GM20431 (cell line): ENCODE data around the gene LY9.

Experiments used
- in situ Hi-C: fragments of 300-500 bp; cut with MseI, MboI; formaldehyde crosslinking; loops from one replicate; pipeline ENCODE4 v1.15.0; 2020; ENCODE audit warnings: low sequenced_read_pairs; ENCODE audit not compliant: unreplicated experiment

The LY9 gene

DNA sequence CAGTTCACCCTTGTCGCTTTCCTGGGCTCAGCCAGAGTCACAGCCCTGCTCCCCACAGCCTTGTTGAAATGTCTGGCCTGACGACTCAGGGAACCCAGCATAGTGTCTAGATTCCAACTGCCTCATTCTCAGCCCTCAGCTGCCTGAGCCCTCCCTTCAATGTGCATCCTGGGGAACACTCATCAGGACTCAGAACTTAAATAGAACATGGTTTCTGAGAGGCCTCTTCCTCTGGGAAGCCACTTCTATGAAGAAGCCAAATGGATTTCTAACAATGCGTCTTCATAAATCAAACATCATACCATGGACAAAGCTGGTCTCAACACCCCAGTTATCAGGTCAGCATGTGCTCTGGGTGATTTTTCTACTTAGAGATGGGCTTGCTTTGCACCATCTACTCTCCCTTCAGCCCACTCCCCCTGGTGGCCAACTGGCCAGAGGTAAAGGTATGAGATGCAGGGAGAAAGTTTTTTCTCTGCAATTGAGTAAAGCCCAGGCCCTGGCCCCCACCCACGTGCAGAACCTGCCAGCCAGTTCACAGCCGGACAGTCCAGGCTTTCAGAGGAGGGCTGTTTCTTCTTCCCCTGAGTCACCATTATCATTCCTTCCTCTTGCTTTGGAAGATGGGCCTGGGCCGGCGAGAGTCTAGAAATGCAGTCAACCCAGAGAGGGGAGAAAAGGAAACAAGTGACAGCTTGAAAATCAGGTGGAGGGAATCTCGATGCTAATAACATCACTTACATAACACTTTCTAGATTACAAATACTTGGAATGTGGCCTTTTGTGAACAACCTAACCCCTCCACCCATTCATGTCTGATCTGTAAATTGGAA lies 34.6 kb downstream of the LY9 start:
- in situ Hi-C loops: loop anchor here (10.0 kb wide), 1 partner anchor 124 kb away; the partner anchor contains the start of gene ITLN2

DNA sequence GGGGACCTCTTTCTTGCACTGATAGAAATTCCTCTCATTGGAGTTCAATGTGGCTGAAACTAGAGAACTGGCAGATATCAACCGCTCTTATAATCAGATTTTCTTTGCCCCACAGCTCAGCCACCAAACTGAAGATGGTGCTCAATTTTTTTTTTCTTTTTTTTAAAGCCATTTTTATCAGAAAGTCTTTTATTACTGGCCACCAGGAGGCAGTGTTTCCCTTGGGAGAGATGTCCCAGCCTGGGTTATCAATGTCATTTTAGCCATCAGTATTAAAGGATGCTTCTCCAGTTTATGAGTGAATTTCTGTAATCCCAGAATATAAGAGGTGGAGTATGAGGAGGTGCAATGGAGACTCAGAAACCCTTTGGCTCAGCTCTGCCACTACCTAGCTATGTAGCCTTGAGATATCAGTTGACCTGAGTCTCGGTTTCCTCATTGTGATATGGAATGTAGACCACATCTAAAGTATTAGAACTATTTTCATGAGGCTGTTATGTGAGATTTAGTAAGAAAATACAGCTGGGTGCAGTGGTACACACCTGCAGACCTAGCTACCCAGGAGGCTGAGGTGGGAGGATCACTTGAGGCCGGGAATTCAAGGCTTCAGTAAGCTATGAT lies 39.1 kb downstream of the LY9 start:
- in situ Hi-C loops: loop anchor here (10.0 kb wide), 1 partner anchor 120 kb away; the partner anchor contains the start of gene ITLN2

DNA sequence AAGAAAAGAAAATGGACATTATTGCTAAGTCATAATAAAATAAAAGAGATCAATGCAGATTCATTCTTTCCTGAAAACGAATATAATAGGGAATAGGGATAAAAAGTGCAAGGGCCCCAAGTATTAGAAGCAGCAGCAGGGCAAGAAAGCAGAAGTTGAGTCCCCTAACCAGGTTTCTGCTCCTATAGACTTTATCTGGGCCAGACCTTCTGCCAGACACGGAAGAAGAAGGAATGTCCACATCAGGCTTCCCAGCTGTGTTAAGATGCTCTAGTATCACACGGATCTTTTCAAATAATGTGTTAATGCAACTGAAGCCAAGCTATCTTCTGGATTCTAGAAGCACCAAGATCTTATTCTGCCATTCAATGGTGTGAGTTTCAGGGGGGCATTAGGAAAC lies 39.8 kb downstream of the LY9 start:
- in situ Hi-C loops: loop anchor here (10.0 kb wide), 1 partner anchor 119 kb away; the partner anchor contains the start of gene ITLN2

DNA sequence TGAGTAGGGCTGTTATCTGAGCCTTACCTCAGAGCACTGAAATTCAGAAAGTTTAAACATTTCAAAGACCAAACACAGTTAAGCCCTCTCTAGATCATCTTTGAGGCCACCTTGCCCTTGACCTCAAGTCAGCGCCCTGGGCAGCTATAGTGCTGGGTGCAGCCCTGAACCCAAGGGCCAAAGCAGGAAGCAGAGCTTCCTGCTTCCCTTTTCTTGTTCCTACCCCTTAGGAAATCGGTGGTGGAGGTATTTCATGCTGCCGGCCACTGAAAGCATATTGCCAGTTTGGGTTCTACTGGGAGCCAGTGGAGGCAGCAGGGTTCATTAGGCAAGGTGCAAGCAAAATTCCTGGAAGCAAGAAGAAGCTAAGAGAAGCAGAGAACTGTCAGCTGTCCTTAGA lies 40.6 kb downstream of the LY9 start:
- in situ Hi-C loops: loop anchor here (10.0 kb wide), 1 partner anchor 118 kb away; the partner anchor contains the start of gene ITLN2

DNA sequence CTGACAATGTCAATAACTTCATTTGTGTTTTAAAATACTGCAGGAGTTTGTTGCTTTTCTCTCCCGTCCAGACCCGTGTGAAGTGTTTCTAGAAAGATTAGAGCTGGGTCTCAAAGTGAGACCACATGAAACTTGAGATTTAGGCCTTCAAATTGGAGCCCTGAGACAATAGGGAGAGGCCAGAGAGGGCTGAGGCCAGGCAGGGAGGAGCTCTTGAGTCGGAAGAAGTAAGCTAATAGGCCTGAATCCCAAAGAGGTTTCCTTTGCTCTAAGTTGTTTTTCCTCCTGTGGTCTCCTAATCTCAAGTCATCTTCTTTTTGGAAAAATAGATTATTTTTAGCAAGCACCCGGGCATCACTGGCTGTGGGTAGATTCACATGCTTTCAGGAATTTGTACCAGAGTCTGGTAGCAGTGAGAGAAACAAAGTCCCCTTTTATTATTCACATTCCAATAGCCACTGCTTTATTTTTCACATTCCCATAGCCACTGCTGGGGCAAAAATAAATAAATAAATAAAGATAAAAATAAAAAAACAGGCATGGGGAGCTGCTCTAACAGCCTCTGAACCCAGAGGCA lies 41.1 kb downstream of the LY9 start:
- in situ Hi-C loops: loop anchor here (10.0 kb wide), 1 partner anchor 118 kb away; the partner anchor contains the start of gene ITLN2

DNA sequence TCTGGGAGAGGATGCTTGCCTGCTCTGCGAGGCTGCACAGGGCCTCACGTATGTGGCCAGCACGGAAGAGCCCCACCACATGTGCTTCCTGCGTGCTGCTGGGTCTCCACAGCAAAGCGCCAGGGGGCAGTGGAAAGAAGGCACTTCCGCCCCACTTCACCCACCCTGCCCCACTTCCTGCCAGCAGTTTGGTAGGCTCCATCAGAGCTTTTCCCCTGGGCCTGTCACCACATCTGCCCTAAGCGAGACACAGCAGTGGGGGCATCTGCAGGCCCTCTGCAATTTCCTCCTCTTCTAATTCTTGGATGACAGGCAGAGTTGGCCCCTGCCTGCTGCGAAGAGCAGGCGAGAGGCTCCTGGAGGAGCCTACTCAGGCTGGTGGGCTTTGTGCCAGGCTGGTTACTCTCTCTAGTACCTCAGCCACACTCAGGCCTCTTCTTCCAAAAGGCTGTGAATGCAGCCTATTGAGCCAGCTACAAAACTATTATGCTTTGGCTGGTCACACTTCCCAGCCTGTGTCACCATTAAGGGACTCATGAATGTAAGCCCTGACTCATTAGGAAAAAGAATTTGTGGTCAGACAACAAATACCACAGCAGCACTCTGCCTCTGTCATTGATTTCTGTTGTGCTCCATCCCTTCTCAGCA lies 41.7 kb downstream of the LY9 start:
- in situ Hi-C loops: loop anchor here (10.0 kb wide), 1 partner anchor 117 kb away; the partner anchor contains the start of gene ITLN2

DNA sequence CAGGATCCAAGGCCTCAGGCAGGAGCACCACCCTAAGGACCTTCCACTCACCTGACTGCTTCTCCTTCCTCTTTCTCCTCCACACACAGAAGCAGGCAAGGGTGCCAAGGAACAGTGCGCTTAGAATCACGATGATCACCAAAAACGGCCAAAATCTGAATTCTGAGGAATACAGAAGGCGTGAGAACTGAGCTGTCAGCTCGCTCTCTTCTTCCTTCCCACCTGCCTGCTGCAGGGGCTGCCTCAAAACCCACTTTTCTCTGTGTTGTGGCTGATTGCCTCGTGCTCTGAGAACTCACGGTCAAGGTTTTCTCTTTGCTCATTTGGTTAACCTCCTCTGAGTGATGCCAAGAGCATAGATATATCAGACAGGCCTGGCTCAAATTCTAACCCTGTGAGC lies 42.9 kb downstream of the LY9 start:
- in situ Hi-C loops: loop anchor here (10.0 kb wide), 1 partner anchor 116 kb away; the partner anchor contains the start of gene ITLN2

DNA sequence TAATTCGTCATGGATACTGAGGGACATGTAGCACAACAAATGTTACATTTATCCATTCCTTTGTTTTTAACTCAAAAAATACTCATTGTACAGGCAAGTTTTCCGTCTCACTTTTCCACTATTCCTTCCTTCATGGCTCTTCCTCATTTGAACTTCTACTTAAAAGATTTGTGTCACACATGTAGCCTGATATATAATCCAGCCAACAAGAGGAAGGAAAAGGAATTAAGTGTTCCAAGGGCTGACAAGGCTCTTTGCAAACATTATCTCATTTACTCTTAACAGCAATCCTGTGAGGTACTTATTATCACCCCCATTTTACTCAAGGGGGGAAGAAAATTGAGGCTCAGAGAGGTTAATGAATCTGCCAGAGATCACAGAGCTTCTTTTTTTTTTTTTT lies 43.8 kb downstream of the LY9 start:
- in situ Hi-C loops: loop anchor here (10.0 kb wide), 1 partner anchor 115 kb away; the partner anchor contains the start of gene ITLN2

DNA sequence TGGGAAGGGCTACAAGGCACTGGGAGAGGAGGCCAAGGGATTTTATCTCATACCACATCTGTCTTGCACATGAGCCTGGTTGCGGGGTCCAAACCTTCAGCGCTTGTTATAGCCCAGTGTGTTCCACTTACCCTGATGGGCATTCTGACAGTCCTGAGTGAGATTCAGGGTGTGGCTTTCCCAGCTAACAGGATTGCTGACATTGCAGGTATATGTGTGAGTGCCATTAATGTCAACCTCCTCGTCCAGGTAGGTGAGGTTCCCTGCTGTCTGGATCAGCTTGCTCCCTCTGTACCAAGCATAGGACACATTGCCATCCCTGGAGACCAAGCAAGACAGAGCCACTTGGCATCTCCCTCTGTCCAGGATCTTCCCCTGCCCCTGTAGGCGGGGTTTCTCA lies 45.1 kb downstream of the LY9 start:
- in situ Hi-C loops: no loop called here

DNA sequence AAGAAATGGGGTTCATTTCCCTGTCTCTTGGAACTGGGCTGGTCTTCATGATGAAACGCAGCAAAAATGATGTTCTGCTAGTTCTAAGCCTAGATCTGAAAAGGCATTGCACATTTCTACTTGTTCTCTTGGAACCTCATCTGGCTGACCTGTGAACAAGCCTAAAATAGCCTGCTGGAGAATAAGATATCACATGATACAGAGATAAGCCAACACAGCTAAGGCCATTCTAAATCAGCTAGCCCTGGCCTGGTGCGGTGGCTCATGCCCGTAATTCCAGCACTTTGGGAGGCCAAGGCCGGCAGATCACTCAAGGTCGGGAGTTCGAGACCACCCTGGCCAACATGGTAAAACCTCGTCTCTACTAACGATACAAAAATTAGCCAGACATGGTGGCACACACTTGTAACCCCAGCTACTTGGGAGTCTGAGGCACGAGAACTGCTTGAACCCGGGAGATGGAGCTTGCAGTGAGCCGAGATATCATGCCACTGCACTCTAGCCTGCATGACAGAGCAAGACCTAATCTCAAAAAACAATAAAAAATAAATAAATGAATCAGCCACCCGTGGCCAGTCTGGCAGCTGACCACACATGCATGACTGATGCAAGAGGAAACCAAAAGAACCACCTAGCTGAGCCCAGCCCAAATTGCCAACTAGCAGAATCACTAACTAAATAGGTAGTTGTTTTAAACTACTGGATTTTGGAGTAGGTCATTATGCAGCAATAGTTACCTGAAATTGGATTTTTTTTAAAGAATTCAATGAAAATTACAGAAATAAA lies 48.7 kb downstream of the LY9 start:
- in situ Hi-C loops: no loop called here

DNA sequence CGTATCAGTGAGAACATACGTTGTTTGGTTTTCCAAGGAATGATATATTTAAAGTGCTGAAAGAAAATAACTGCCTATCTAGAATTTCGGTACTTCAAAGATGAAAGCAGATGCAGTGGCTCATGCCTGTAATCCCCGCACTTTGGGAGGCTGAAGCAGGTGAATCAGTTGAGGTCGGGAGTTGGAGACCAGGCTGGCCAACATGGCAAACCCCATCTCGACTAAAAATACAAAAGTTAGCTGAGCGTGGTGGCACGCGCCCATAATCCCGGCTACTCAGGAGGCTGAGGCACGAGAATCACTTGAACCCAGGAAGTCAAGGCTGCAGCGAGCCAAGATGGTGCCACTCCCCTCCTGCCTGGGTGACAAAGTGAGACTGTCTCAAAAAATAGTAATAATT lies 50.3 kb downstream of the LY9 start:
- in situ Hi-C loops: no loop called here

DNA sequence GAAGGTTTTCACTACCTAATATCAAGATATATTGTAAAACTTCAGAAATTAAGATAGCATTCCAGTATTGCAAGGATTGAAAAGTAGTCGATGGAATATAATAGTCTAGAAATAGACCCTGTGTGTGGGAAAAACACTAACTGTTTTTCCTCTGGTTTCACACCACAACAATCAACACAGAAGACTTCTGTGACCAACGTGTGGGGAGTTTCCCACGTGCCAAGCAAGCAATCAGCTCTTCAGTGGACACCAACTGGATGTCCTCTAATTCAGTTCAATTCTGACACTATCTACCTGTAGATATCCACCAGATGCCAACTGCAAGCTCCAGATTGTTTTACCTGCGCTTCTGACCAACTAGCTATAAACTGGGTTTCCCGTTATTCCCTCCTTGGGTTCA lies 54.6 kb downstream of the LY9 start:
- in situ Hi-C loops: no loop called here

DNA sequence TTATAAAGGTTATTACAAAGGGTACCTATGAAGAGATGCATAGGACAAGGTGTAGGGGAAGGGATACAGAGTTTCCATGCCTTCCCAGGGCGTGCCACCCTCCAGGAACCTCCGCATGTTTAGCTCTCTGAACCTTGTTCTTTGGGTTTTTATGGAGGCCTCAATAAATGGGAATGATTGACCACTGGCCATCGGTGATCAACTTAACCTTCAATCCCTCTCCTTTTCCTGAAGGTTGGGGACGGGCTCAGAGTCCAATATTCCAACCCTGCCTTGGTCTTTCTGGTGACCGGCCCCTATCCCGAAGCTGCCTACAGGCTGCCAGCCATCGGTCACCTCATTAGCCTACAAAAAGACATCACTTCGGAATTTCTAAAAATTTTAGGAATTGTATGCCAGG lies 55.0 kb downstream of the LY9 start:
- in situ Hi-C loops: no loop called here

DNA sequence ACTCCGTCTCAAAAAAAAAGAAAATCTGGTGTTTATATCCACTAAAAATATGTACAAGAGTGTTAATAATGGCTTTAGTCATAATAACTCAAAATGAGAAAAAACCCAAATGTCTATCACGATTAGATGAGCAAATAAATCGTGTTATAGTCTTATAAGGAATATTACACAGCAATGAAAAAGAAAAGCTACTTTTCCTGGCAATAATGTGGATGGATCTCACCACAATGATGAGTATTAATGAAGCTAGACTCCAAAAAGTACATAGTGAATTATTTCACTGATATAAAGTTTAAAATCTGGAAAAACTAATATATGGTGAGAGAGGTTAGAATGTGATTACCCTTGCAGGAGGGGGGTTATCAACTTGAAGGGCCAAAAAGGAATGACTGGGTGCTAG lies 57.0 kb downstream of the LY9 start:
- in situ Hi-C loops: no loop called here

DNA sequence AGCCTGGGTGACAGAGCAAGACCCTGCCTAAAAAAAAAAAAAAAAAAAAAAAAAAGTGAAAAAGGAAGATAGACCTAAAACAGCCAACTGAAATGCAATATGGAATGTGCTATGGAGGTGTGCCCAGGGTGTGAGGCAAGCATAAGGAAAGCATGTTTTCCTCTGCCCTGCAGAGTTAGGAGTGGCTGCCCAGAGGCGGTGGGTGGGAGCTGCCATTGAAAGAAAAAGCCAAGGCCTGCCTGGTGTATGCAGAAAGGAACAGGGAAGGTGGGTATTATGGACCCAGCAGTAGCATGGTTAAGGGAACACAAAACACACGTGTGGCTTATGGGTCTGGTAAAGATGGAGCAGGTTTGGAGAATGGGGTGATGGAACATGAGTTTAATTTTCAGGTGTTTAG lies 57.8 kb downstream of the LY9 start:
- in situ Hi-C loops: no loop called here

DNA sequence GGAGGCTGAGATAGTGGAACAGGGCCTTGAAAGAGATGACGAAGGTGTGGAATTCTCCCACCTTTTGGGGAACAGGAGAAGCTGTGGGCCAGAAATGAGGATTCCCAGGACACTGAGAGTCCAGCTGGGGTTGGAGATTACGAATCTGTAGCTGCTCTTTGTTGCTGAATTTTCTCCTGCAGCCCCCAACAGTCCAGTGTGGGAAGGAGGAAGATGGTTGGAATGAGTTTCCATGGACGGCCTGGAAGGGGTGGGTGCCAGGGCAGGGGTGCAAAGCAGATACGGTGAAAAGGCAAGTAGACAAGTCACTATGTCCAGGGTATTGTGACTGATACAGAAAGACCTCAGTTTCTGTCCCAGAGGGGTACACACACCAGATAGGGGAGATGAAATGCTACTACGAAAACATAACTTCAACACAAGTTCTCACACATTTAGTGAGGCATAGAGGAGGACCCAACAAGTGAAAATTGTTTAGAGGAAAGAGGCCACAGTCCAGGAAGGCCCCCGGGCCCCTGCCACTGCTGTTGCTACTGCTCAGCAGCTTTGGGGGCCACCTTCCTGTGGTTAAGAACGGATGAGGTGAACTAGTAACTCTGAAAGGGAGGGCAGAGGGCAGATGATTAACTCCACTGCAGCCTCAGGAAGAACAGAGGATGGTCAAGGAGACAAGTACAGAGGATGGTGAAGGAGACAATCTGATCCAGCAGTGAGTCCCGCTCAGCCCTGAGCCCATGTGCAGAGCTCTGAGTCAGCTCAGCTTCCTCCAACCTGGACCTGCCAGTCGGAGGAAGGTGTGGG lies 59.4 kb downstream of the LY9 start:
- in situ Hi-C loops: no loop called here

DNA sequence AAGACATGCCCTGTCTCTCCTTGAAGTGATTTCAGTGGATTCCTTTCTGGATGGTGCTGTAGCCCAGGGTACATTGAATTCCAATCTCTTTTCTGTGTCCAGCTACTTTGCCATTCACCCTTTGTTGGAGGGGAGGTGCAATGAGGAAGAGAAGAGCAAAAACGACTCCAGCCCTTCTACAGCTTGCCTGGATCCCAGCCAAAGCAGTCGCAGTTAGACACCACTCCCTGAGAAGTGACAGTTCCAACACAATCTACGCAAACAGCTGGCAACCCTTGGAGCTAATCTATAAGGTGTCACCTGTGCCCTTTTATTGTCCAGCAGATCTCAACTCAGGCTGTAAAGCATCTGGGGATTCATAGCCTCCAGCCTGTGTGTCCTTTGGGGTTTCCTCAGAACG lies 62.1 kb downstream of the LY9 start:
- in situ Hi-C loops: no loop called here

DNA sequence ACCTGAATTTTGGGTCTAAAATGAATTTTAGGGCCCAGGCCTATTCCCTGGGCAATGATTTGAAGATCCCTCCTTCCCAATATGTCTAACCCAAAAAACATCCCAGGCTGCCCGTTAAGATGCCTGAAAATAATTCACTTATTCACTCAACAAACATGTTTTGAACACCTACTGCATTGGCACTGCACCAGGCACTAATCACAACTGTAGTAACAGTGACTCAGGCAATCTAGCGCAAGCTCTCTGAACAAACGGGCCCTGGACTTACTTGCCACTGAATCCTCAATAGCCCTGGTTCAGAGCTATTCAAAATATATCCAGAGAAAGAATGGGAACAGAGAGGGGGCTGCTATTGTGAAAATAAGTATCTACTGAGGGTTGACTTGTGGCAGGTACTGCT lies 62.5 kb downstream of the LY9 start:
- in situ Hi-C loops: no loop called here

DNA sequence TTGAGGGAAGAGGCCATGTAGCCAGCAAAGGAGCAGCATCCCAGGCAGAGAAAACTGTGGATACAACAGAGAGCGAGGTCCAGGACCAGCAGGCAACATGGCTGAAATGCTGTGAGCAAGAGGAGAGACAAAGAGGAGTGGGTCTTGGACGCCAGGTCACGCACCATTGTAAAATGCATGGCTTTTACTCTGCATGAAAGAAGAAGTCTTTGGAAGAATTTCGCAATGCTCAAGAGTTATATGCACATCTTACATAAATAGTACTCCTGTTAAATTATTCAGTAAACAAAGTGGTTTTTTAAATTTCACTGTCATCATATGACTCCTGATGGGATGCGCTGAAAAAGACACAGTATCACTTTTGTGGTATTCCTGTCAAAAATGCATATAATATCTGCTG lies 63.2 kb downstream of the LY9 start:
- in situ Hi-C loops: no loop called here
